IMR-90 (cell line): Measurements from ENCODE around the gene VPREB3. TPM values are rescaled to one million over a fixed set of nuclear protein-coding genes. Genes with fewer than 3 reads are reported as not detected.

Experiments
- ATAC-seq: fragments of 200-7000 bp; cut with Tn5 transposase; 2 replicates; pipeline ENCODE4 v1.9.1; 2020; ENCODE audit warnings: low read depth, mild to moderate bottlenecking, moderate library complexity
- BruUV-seq: library from RNA; stranded (reverse); fragments of 400-500 nt; replicated peaks from 2 replicates; lab custom pipeline; 2021; lab: Mats Ljungman, UMichigan
- CTCF ChIA-PET: fragments of 300-600 bp; formaldehyde crosslinking; extraction: SDS; loops from one replicate; lab custom pipeline; 2021; ENCODE audit warnings: antibody characterized with exemption; lab: Yijun Ruan, JAX
- POLR2A ChIA-PET: fragments of 300-600 bp; sonication (Branson Sonifier 250); formaldehyde crosslinking; loops from one replicate; lab custom pipeline; 2022; ENCODE audit warnings: antibody characterized with exemption; ENCODE audit not compliant: unreplicated experiment; lab: Charles Lee
- DNase-seq: peaks from one replicate; pipeline ENCODE4 v3.0.0; 2013
- H2AFZ ChIP-seq: replicated peaks from 2 replicates; pipeline ENCODE3; 2013; ENCODE audit warnings: low read length, mild to moderate bottlenecking; ENCODE audit not compliant: poor library complexity
- H2AK5ac ChIP-seq: 2 replicates; pipeline ENCODE4 v1.6.1; 2013; ENCODE audit warnings: low read depth, low read length, inconsistent platforms
- H2AK9ac ChIP-seq: replicated peaks from 2 replicates; pipeline ENCODE3; 2013; ENCODE audit warnings: mild to moderate bottlenecking, low read depth, low read length, moderate library complexity; ENCODE audit not compliant: poor library complexity
- H2BK120ac ChIP-seq: 2 replicates; pipeline ENCODE4 v1.6.1; 2013; ENCODE audit warnings: low read depth, low read length, inconsistent platforms
- H2BK15ac ChIP-seq: 3 replicates; pipeline ENCODE4 v1.6.1; 2013; ENCODE audit warnings: low read depth, low read length, inconsistent platforms
- H2BK20ac ChIP-seq: 2 replicates; pipeline ENCODE4 v1.6.1; 2013; ENCODE audit warnings: low read depth, mild to moderate bottlenecking, inconsistent platforms, low read length, moderate library complexity
- H2BK5ac ChIP-seq: 2 replicates; pipeline ENCODE4 v1.6.1; 2013; ENCODE audit warnings: mild to moderate bottlenecking, low read depth, low read length, inconsistent platforms; ENCODE audit not compliant: poor library complexity, severe bottlenecking
- H3K14ac ChIP-seq: replicated peaks from 2 replicates; pipeline ENCODE4 v1.6.1; 2013; ENCODE audit warnings: low read depth, low read length, inconsistent platforms
- H3K18ac ChIP-seq: 2 replicates; pipeline ENCODE4 v1.6.1; 2013; ENCODE audit warnings: low read depth, low read length, control low read depth
- H3K23ac ChIP-seq: 2 replicates; pipeline ENCODE4 v1.6.1; 2013; ENCODE audit warnings: low read depth, low read length, inconsistent platforms
- H3K27ac ChIP-seq: 2 replicates; pipeline ENCODE4 v1.5.1; 2013; ENCODE audit warnings: mild to moderate bottlenecking, control low read depth, low read length; ENCODE audit not compliant: insufficient read depth
- H3K27me3 ChIP-seq: 2 replicates; pipeline ENCODE4 v1.6.1; 2013; ENCODE audit warnings: low read length; ENCODE audit not compliant: control insufficient read depth, insufficient read depth
- H3K36me3 ChIP-seq: 2 replicates; pipeline ENCODE4 v1.6.1; 2013; ENCODE audit warnings: low read length, mixed read lengths; ENCODE audit not compliant: control insufficient read depth, insufficient read depth
- H3K4ac ChIP-seq: 2 replicates; pipeline ENCODE4 v1.6.1; 2013; ENCODE audit warnings: low read depth, low read length, inconsistent platforms
- H3K4me1 ChIP-seq: 2 replicates; pipeline ENCODE4 v1.6.1; 2013; ENCODE audit warnings: low read length, mixed read lengths; ENCODE audit not compliant: control insufficient read depth, insufficient read depth
- H3K4me2 ChIP-seq: 2 replicates; pipeline ENCODE4 v1.6.1; 2013; ENCODE audit warnings: low read depth, mild to moderate bottlenecking, control low read depth, low read length, moderate library complexity
- H3K4me3 ChIP-seq: 2 replicates; pipeline ENCODE4 v1.5.1; 2013; ENCODE audit warnings: low read depth, mild to moderate bottlenecking, control low read depth, low read length, moderate library complexity; ENCODE audit not compliant: insufficient read depth
- H3K56ac ChIP-seq: 2 replicates; pipeline ENCODE4 v1.6.1; 2013; ENCODE audit warnings: low read length, inconsistent platforms; ENCODE audit not compliant: insufficient read depth; ENCODE audit errors: extremely low read depth
- H3K79me1 ChIP-seq, 2 experiments: 2 replicates each; pipeline ENCODE4 v1.6.1; 2013; ENCODE audit warnings: low read length in 2 of 2, inconsistent platforms in 1 of 2, low read depth in 1 of 2
- H3K9ac ChIP-seq: 2 replicates; pipeline ENCODE4 v1.6.1; 2013; ENCODE audit warnings: low read depth, low read length, control low read depth
- H3K9me1 ChIP-seq: 2 replicates; pipeline ENCODE4 v1.6.1; 2013; ENCODE audit warnings: low read length, inconsistent platforms; ENCODE audit not compliant: insufficient read depth
- H3K9me3 ChIP-seq: 2 replicates; pipeline ENCODE4 v1.6.1; 2013; ENCODE audit warnings: low read length; ENCODE audit not compliant: control insufficient read depth, insufficient read depth
- H4K20me1 ChIP-seq: 2 replicates; pipeline ENCODE4 v1.6.1; 2013; ENCODE audit warnings: low read length, inconsistent platforms; ENCODE audit not compliant: insufficient read depth
- H4K5ac ChIP-seq: 2 replicates; pipeline ENCODE4 v1.6.1; 2013; ENCODE audit warnings: mild to moderate bottlenecking, low read depth, low read length, control low read depth
- H4K8ac ChIP-seq, 2 experiments: 2 replicates each; pipeline ENCODE4 v1.6.1; 2013; ENCODE audit warnings: low read depth in 2 of 2, low read length in 2 of 2, control low read depth in 1 of 2, inconsistent platforms in 1 of 2
- H4K91ac ChIP-seq: 2 replicates; pipeline ENCODE4 v1.6.1; 2013; ENCODE audit warnings: low read depth, low read length, inconsistent platforms; ENCODE audit not compliant: insufficient read depth
- BHLHE40 ChIP-seq: fragments of 150-350 bp; IDR thresholded peaks from 2 replicates; pipeline ENCODE4 v1.6.1; 2016; ENCODE audit warnings: mild to moderate bottlenecking, low read depth, low read length
- CEBPB ChIP-seq: IDR thresholded peaks from 2 replicates; pipeline ENCODE4 v1.6.1; 2012; ENCODE audit warnings: low read depth, low read length, improper control_type of control experiment
- CHD1 ChIP-seq: IDR thresholded peaks from 2 replicates; pipeline ENCODE4 v1.6.1; 2012; ENCODE audit warnings: low read depth, low read length, improper control_type of control experiment
- CTCF ChIP-seq: conservative IDR thresholded peaks from 2 replicates; pipeline ENCODE4 v1.5.1; 2012; ENCODE audit warnings: mild to moderate bottlenecking, low read depth, low read length, improper control_type of control experiment
- ELK1 ChIP-seq: fragments of 150-350 bp; IDR thresholded peaks from 2 replicates; pipeline ENCODE4 v1.6.1; 2016; ENCODE audit warnings: low read depth, mild to moderate bottlenecking, low read length, moderate library complexity, borderline replicate concordance
- FOS ChIP-seq: fragments of 150-350 bp; IDR thresholded peaks from 2 replicates; pipeline ENCODE4 v1.6.1; 2016; ENCODE audit warnings: low read depth, low read length
- MAFK ChIP-seq: IDR thresholded peaks from 2 replicates; pipeline ENCODE4 v1.6.1; 2012; ENCODE audit warnings: low read depth, low read length, improper control_type of control experiment
- MAZ ChIP-seq: IDR thresholded peaks from 2 replicates; pipeline ENCODE4 v1.6.1; 2012; ENCODE audit warnings: low read depth, mild to moderate bottlenecking, low read length, improper control_type of control experiment, moderate library complexity, borderline replicate concordance
- MXI1 ChIP-seq: IDR thresholded peaks from 2 replicates; pipeline ENCODE4 v1.6.1; 2012; ENCODE audit warnings: low read depth, mild to moderate bottlenecking, low read length, moderate library complexity, borderline replicate concordance
- NFE2L2 ChIP-seq: fragments of 150-350 bp; IDR thresholded peaks from 2 replicates; pipeline ENCODE4 v1.6.1; 2016; ENCODE audit warnings: low read depth, mild to moderate bottlenecking, low read length
- POLR2A ChIP-seq: IDR thresholded peaks from 2 replicates; pipeline ENCODE4 v1.6.1; 2012; ENCODE audit warnings: mild to moderate bottlenecking, low read depth, low read length
- RAD21 ChIP-seq: IDR thresholded peaks from 2 replicates; pipeline ENCODE4 v1.6.1; 2012; ENCODE audit warnings: low read length, improper control_type of control experiment
- RCOR1 ChIP-seq: IDR thresholded peaks from 2 replicates; pipeline ENCODE4 v1.6.1; 2012; ENCODE audit warnings: mild to moderate bottlenecking, low read length, improper control_type of control experiment; ENCODE audit not compliant: insufficient replicate concordance
- RFX5 ChIP-seq: IDR thresholded peaks from 2 replicates; pipeline ENCODE4 v1.8.0; 2012; ENCODE audit warnings: low read depth, mild to moderate bottlenecking, low read length, moderate library complexity
- SMC3 ChIP-seq: fragments of 150-350 bp; IDR thresholded peaks from 2 replicates; pipeline ENCODE4 v1.6.1; 2016; ENCODE audit warnings: low read depth, mild to moderate bottlenecking, antibody characterized with exemption, low read length, moderate library complexity
- USF2 ChIP-seq: fragments of 150-350 bp; IDR thresholded peaks from 2 replicates; pipeline ENCODE4 v1.6.1; 2017; ENCODE audit warnings: mild to moderate bottlenecking, antibody characterized with exemption, low read length, low read depth
- WGBS, 2 experiments: methylation state at CpG; one replicate each; pipeline versions ENCODE4 v1.1.5 to v1.1.7; 2013; ENCODE audit warnings: missing lambda C conversion rate in 2 of 2; ENCODE audit not compliant: insufficient read length in 1 of 2; ENCODE audit errors: extremely low coverage in 2 of 2; 5-methylcytosine and 5-hydroxymethylcytosine counted together
- dilution Hi-C: fragments of 300-500 bp; cut with HindIII; formaldehyde crosslinking; loops from one replicate; pipeline ENCODE4 v1.14.3; 2018; ENCODE audit warnings: low sequenced_read_pairs; ENCODE audit not compliant: unreplicated experiment
- in situ Hi-C: fragments of 300-500 bp; cut with MboI; formaldehyde crosslinking; loops from 3 replicates; pipeline ENCODE4 v1.14.3; 2019; ENCODE audit warnings: low sequenced_read_pairs, inconsistent platforms, mixed read lengths
- intact Hi-C: fragments of 100-400 bp; cut with micrococcal nuclease; formaldehyde crosslinking; loops from 2 replicates; pipeline ENCODE4 v1.10.0; 2022
- polyA plus RNA-seq, 3 experiments: library from polyadenylated mRNA; depleted of rRNA; stranded (reverse); fragments of >200 nt; gene quantifications; 2 replicates each; pipeline ENCODE4 v1.2.3, GENCODE V29; 2012; ENCODE audit warnings: low replicate concordance in 1 of 3
- total RNA-seq: library from RNA; depleted of rRNA; stranded (reverse); fragments of >200 nt; gene quantifications from 2 replicates; pipeline ENCODE4 v1.2.3, GENCODE V29; 2012

Gene VPREB3
- total and polyA plus RNA-seq, 2 of the 4 experiments (the other 2 are of a cell fraction): not detected

GRCh38 chr22:23780146-23780748, 26.0 kb upstream of the VPREB3 start:
- no peak for TF ChIP-seq POLR2A
- TF ChIP-seq SMC3: no peak
- no peak for TF ChIP-seq RFX5
- TF ChIP-seq CHD1: no peak
- TF ChIP-seq FOS: no peak
- no peak for TF ChIP-seq CEBPB
- no peak for TF ChIP-seq ELK1
- TF ChIP-seq RAD21: no peak
- TF ChIP-seq MAFK: no peak
- no peak for TF ChIP-seq NFE2L2
- no peak for TF ChIP-seq RCOR1
- no peak for TF ChIP-seq USF2
- TF ChIP-seq MAZ: no peak
- no peak for TF ChIP-seq CTCF
- no peak for TF ChIP-seq BHLHE40
- TF ChIP-seq MXI1: no peak
- POLR2A ChIA-PET: no interaction called here
- dilution Hi-C loops: no loop called here

More at GRCh38 chr22:23780146-23780748, 26.0 kb upstream of the VPREB3 start:
- ATAC-seq: no peak
- Histone ChIP-seq H2AK9ac (no peak overlapping the region), H2AK5ac (no peak overlapping the region), H3K14ac (no peak overlapping the region), H3K18ac (no peak overlapping the region), H4K20me1 (no peaks in the 10 kb centered on the region), H2BK20ac (no peak overlapping the region), H4K91ac (no peak overlapping the region), H3K23ac (no peak overlapping the region), H3K9me1 (peaks cover 11% of the 10 kb centered on the region), H4K8ac (no peak overlapping the region), H3K4me1 (peaks cover 17% of the 10 kb centered on the region), H3K27me3 (no peaks in the 10 kb centered on the region), H3K4me2 (no peak overlapping the region), H3K4ac (no peak overlapping the region), H3K9me3 (no peaks in the 10 kb centered on the region), H3K36me3 (no peaks in the 10 kb centered on the region), H3K79me1 (no peaks in the 10 kb centered on the region), H2BK15ac (no peak overlapping the region), H3K56ac (no peak overlapping the region), H4K5ac (no peak overlapping the region), H3K27ac (no peak overlapping the region), H2AFZ (peak overlapping the region; percentile 36), H3K4me3 (no peak overlapping the region), H2BK5ac (no peak overlapping the region), H2BK120ac (no peak overlapping the region), H3K9ac (no peak overlapping the region)
- WGBS, 2 experiments: 89% methylated on average over 13 of the region's 20 CpGs; no CpG with 5 or more reads in 1 of the 2 experiments
- CTCF ChIA-PET: no interaction called here
- in situ Hi-C loops (no loop called here), intact Hi-C loops (no loop called here)
- DNase-seq: no peak
- BruUV-seq: no TSS peak
